Nephron progenitor cell (in vitro differentiated cells): ENCODE results near the gene RSPO1.
A peak's percentile ranks its signal among the peaks of the same experiment; 100 is the strongest.

Experiments used
- DNase-seq: peaks from one replicate; pipeline ENCODE4 v3.0.0; 2021
- H3K27ac Mint-ChIP-seq: 2 replicates; pipeline ENCODE4 v1.8.0; 2021; ENCODE audit warnings: mild to moderate bottlenecking, moderate library complexity, mixed read lengths
- H3K27me3 Mint-ChIP-seq: 2 replicates; pipeline ENCODE4 v1.8.0; 2021; ENCODE audit warnings: mild to moderate bottlenecking, low read depth, mixed read lengths; ENCODE audit not compliant: poor library complexity
- H3K36me3 Mint-ChIP-seq: 2 replicates; pipeline ENCODE4 v1.8.0; 2021; ENCODE audit warnings: low read depth, mixed read lengths
- H3K4me1 Mint-ChIP-seq: 2 replicates; pipeline ENCODE4 v1.8.0; 2021; ENCODE audit warnings: mixed read lengths
- H3K4me3 Mint-ChIP-seq: 2 replicates; pipeline ENCODE4 v1.8.0; 2021; ENCODE audit warnings: mild to moderate bottlenecking, moderate library complexity, mixed read lengths
- H3K9me3 Mint-ChIP-seq: 2 replicates; pipeline ENCODE4 v1.8.0; 2021; ENCODE audit warnings: mild to moderate bottlenecking, moderate library complexity, mixed read lengths
- CTCF ChIP-seq: fragments of 200-600 bp; sonication (generic); IDR thresholded peaks from 2 replicates; pipeline ENCODE4 v1.5.0; 2021; ENCODE audit warnings: antibody characterized with exemption

Gene RSPO1

GRCh38 chr1:37660664-37661063 lies 26.0 kb upstream of the RSPO1 start:
- Mint-ChIP-seq H3K27ac (peak overlapping the region; percentile 25), H3K36me3 (no peaks in the 10 kb centered on the region), H3K4me3 (no peak overlapping the region), H3K9me3 (no peaks in the 10 kb centered on the region), H3K27me3 (peaks cover 59% of the 10 kb centered on the region), H3K4me1 (peaks cover 28% of the 10 kb centered on the region)
- no peak for TF ChIP-seq CTCF
- DNase-seq = peak; percentile 35

- no peak for DNase-seq
- Mint-ChIP-seq H3K9me3 (no peaks in the 10 kb centered on the region), H3K4me3 (no peak overlapping the region), H3K27me3 (peaks cover 60% of the 10 kb centered on the region), H3K4me1 (peaks cover 32% of the 10 kb centered on the region), H3K27ac (no peak overlapping the region), H3K36me3 (no peaks in the 10 kb centered on the region)
- TF ChIP-seq CTCF = no peak
These were observed 23.8 kb upstream of the RSPO1 start for GRCh38 chr1:37658486-37658885.

- Mint-ChIP-seq H3K36me3 (no peaks in the 10 kb centered on the region), H3K27ac (peak overlapping the region; percentile 73), H3K9me3 (no peaks in the 10 kb centered on the region), H3K4me3 (no peak overlapping the region), H3K27me3 (peaks cover 54% of the 10 kb centered on the region), H3K4me1 (peaks cover 27% of the 10 kb centered on the region)
- DNase-seq = no peak
- no peak for TF ChIP-seq CTCF
These were observed 23.1 kb upstream of the RSPO1 start for GRCh38 chr1:37657620-37658412.

- Mint-ChIP-seq H3K27me3 (peaks cover 52% of the 10 kb centered on the region), H3K4me3 (no peak overlapping the region), H3K9me3 (no peaks in the 10 kb centered on the region), H3K36me3 (no peaks in the 10 kb centered on the region), H3K4me1 (peaks cover 29% of the 10 kb centered on the region), H3K27ac (no peak overlapping the region)
- no peak for TF ChIP-seq CTCF
- DNase-seq = no peak
These were observed 22.2 kb upstream of the RSPO1 start for GRCh38 chr1:37656881-37657280.

GRCh38 chr1:37656026-37656425 lies 21.3 kb upstream of the RSPO1 start:
- Mint-ChIP-seq H3K9me3 (no peaks in the 10 kb centered on the region), H3K4me1 (peaks cover 30% of the 10 kb centered on the region), H3K27me3 (peaks cover 46% of the 10 kb centered on the region), H3K36me3 (no peaks in the 10 kb centered on the region), H3K27ac (no peak overlapping the region), H3K4me3 (no peak overlapping the region)
- DNase-seq = no peak
- no peak for TF ChIP-seq CTCF

GRCh38 chr1:37655274-37655673 lies 20.6 kb upstream of the RSPO1 start:
- peaks cover 23% of the 10 kb centered on the region for H3K4me1 Mint-ChIP-seq
- TF ChIP-seq CTCF = no peak
- DNase-seq = no peak
- H3K36me3 Mint-ChIP-seq = no peaks in the 10 kb centered on the region
- no peaks in the 10 kb centered on the region for H3K9me3 Mint-ChIP-seq
- H3K4me3 Mint-ChIP-seq = no peak overlapping the region
- H3K27ac Mint-ChIP-seq = no peak overlapping the region
- H3K27me3 Mint-ChIP-seq = peaks cover 40% of the 10 kb centered on the region
